GM18858 (cell line): ENCODE measurements around the gene KLF13.

ENCODE experiments used
- ATAC-seq: cut with Tn5 transposase; IDR thresholded peaks from one replicate; pipeline ENCODE4 v1.9.1; 2021; ENCODE audit not compliant: unreplicated experiment

Gene KLF13

GRCh38 chr15:31397851-31398661, 71.4 kb downstream of the KLF13 start:
- ATAC-seq, result no peak

- no peak for ATAC-seq
These were observed 72.2 kb downstream of the KLF13 start for GRCh38 chr15:31398677-31399301.

- ATAC-seq, result no peak
These were observed 73.0 kb downstream of the KLF13 start for GRCh38 chr15:31399544-31400171.

DNA sequence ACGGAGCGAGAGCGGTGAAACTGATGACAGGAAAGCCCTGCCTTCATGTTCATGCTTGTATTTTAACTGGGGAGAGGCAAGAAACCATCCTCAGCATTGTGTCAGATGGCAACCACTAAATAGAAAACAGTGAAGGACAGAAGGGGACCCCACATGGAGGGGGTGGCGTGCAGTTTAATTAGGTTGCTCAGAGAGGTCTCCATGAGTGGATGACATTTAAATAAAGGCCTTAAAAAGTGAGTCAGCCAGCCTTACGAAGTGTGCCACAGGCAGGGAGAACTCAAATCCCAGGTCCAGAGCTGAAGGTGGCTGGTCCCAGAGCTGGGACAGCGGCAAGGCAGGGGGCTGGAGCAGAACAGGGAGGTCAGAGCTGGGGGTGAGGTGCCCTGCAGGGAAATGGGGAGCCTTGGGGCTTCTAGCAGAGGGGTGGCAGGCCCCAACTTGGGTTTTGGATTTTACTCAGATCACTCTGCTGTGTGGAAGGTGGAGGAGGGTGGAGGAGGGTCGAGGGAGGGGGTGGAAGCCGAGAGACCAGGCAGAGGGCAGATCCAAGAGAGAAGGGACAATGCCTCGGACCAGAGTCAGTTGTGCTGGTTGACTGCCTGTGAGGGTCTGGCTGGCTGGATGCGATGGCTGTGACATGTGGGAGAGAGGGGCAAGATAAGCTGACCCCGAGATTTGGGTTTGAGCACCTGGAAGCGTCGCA, 73.7 kb downstream of the KLF13 start:
- no peak for ATAC-seq

DNA sequence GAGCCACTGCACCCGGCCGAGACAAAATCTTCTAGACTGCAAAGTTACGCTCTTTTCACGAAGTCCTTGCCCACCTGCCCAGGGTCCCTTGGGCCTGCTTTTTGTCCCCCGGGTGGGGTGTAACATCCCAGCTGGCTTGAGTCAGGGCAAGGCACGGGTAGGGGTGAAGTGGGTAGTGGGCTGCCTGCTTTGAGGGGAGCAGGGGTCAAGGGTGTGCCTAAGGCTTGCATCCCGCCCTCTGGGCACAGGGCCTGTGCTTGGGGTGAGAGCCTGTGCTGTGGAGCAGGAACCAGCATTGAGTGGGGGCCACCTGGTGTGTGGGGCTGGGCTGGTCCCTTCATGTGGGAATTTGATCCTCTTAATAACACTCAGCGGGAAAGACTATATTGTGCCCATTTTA, 74.6 kb downstream of the KLF13 start:
- ATAC-seq, result no peak

- ATAC-seq, result no peak
These were observed 75.4 kb downstream of the KLF13 start for GRCh38 chr15:31402003-31402402.

GRCh38 chr15:31402511-31403056, 75.9 kb downstream of the KLF13 start:
- ATAC-seq, result no peak

- no peak for ATAC-seq
These were observed 76.5 kb downstream of the KLF13 start for GRCh38 chr15:31403096-31403495.

GRCh38 chr15:31403606-31404005, 77.0 kb downstream of the KLF13 start:
- no peak for ATAC-seq

DNA sequence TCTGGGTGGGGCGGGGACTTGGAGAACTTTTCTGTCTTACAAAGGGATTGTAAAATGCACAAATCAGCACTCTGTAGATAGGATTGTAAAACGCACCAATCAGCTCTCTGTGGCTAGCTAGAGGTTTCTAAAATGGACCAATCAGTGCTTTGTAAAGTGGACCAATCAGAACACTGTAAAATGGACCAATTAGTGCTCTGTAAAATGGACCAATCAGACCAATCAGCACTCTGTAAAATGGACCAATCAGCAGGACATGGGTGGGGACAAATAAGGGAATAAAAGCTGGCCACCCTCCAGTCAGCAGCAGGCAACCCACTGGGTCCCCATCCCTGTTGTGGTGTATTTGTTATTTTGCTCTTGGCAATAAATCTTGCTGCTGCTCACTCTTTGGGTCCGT, 77.7 kb downstream of the KLF13 start:
- no peak for ATAC-seq

- no peak for ATAC-seq
These were observed 78.7 kb downstream of the KLF13 start for GRCh38 chr15:31405200-31405920.

DNA sequence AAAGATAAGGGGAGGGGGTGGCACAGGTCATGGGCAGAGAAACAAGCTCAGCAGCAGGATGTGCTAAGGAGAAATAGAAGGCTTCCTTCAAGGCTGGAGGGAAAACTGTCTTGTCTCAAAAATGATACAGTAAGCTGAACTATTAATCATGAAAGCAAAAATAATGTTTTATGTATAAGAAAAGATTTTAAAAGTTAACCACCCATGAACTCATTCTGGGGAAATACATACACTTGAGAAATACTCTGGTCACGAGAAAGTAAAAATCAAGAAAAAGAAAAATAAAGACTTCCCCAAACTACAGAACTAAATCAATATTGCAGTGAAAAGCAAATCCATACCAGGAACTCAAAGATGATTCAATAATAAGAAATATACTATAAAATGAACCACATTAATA, 80.7 kb downstream of the KLF13 start:
- ATAC-seq, result no peak

DNA sequence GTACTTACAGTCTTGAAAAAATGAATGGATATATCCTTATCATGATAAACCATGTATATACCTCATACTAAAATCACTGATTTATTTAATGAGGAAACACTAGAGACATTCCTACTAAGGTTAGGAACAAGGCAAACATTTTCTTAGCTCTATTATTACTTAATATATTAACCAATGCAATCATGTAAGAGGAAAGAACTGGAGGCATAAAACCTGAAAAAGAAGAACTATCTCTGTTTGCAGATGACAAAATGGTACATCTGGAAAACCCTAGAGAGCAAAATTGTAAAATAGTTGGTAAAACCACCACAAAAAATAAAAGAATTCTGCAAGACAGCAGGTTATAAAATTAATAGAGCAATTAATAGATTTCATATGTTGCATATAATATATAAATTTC, 81.2 kb downstream of the KLF13 start:
- no peak for ATAC-seq

GRCh38 chr15:31408724-31409123, 82.1 kb downstream of the KLF13 start:
- no peak for ATAC-seq

DNA sequence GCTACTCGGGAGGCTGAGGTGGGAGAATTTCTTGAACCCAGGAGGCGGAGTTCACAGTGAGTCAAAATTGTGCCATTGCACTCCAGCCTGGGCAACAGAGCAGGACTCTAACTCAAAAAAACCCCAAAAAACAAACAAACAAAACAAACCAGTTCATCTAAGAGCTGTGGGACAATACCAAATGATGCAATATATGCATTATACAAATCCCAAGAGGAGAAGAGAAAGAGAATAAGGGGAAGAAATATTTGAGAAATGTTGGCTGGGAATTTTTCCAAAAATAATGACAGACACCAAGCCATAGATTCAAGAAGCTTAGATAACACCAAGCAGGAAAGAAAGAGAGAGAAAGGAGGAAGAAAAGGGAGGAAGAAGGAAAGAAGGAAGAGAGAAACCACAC, 82.5 kb downstream of the KLF13 start:
- no peak for ATAC-seq

DNA sequence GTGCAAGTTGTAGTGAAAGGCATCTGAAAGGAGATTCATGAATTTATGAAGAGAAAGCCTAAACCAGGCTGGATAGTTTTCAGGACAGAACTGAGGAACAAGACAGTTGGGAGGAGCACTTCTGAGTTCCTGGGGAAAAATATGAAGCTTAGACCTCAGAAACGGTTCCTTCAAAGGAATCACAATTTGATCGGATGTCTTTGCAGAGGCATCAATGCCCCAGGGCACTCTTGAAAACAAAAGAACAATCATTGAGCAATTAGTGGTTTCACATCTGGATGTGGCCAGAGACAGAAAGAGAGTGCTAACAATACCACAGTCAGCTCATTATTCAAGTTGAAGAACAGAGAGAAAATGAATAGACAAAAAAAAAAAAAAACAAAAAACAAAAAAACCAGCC, 86.2 kb downstream of the KLF13 start:
- ATAC-seq, result no peak

GRCh38 chr15:31415201-31415600, 88.6 kb downstream of the KLF13 start:
- no peak for ATAC-seq

DNA sequence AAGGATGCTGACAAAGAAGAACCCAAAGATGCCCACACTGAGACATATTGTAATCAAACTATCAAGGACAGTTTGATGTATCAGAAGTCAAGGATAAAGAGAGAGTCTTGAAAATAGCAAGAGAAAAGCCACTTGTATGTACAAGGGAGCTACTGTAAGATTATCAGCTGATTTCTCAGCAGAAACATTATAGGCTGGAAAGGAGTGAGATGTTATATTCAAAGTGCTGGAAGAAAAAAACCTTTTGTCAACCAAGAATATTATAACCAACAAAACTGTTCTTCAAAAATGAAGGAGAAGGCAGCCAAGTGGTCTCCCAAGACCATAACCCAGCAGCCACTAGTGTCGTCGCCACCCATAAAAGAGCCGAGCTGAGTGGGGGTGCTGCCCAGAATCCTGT, 93.2 kb downstream of the KLF13 start:
- ATAC-seq, result no peak

- ATAC-seq, result no peak
These were observed 100.8 kb downstream of the KLF13 start for GRCh38 chr15:31427411-31427810.
